Measurements from ENCODE around the gene ABCC1.

Gene ABCC1

DNA sequence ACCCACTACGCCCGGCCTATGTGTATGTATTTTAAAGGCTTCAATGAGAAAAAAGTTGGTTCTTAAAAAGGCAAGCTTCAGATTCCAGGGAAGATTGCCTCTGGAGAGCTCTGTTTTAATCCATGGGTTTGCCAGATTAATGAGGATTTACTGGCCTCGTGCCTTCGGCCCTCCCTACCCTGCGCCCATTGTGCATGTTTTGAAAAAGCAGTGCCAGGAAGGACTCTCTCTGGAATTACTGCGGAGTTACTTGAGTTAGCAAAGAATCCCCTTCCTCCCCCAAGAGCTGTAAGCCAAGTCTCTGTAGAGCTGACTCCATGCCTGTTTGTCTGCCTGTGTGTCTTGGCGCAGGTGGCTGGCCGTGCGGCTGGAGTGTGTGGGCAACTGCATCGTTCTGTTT, 175.0 kb downstream of the ABCC1 start:
- Histone ChIP-seq H3F3A (ENCODE audit: low read depth) (peaks cover 4% of the 10 kb centered on the region; the same call in 1 of the 2 replicates), H3K9me3 (ENCODE audit: insufficient read depth, low read depth, low read length) (no peaks in the 10 kb centered on the region), H3K36me3 (ENCODE audit: insufficient read depth, low read length) (peaks cover 41% of the 10 kb centered on the region; the same call in 1 of the 2 replicates), H3K4me1 (ENCODE audit: insufficient read depth, low read length, poor library complexity, severe bottlenecking) (peaks cover 39% of the 10 kb centered on the region), H3K79me2 (ENCODE audit: insufficient read depth, low read length) (no peaks in the 10 kb centered on the region), H3K9me2 (replicated peaks; ENCODE audit: low read depth, low read length) (no peaks in the 10 kb centered on the region), H4K20me1 (ENCODE audit: insufficient read depth, low read length, poor library complexity, severe bottlenecking) (no peaks in the 10 kb centered on the region), H3K4me3 (ENCODE audit: low read length, poor library complexity, severe bottlenecking) (no peak overlapping the region), H3K4me2 (ENCODE audit: low read depth, low read length, poor library complexity, severe bottlenecking) (no peak overlapping the region), H3K27me3 (ENCODE audit: insufficient read depth, low read length, poor library complexity, severe bottlenecking) (no peaks in the 10 kb centered on the region), H3K9ac (ENCODE audit: low read depth, low read length, poor library complexity, severe bottlenecking) (no peak overlapping the region), H2AFZ (ENCODE audit: low read length) (no peak overlapping the region)
- TF ChIP-seq EZH2phosphoT487 (IDR thresholded peaks at IDR 0.05; ENCODE audit: borderline replicate concordance) = no peak
- TF ChIP-seq CTCF (conservative IDR thresholded peaks at IDR 0.05; ENCODE audit: low read length) = no peak

- Histone ChIP-seq H3K27me3 (ENCODE audit: insufficient read depth, low read length, poor library complexity, severe bottlenecking) (no peaks in the 10 kb centered on the region), H2AFZ (ENCODE audit: low read length) (no peak overlapping the region), H3K9me3 (ENCODE audit: insufficient read depth, low read depth, low read length) (no peaks in the 10 kb centered on the region), H3F3A (ENCODE audit: low read depth) (no peaks in the 10 kb centered on the region), H3K4me2 (ENCODE audit: low read depth, low read length, poor library complexity, severe bottlenecking) (no peak overlapping the region), H3K4me3 (ENCODE audit: low read length, poor library complexity, severe bottlenecking) (no peak overlapping the region), H3K79me2 (ENCODE audit: insufficient read depth, low read length) (no peaks in the 10 kb centered on the region), H3K36me3 (ENCODE audit: insufficient read depth, low read length) (peaks cover 44% of the 10 kb centered on the region; the same call in 1 of the 2 replicates), H3K9ac (ENCODE audit: low read depth, low read length, poor library complexity, severe bottlenecking) (no peak overlapping the region), H4K20me1 (ENCODE audit: insufficient read depth, low read length, poor library complexity, severe bottlenecking) (no peaks in the 10 kb centered on the region), H3K9me2 (replicated peaks; ENCODE audit: low read depth, low read length) (no peaks in the 10 kb centered on the region), H3K4me1 (ENCODE audit: insufficient read depth, low read length, poor library complexity, severe bottlenecking) (peaks cover 35% of the 10 kb centered on the region)
- no peak for TF ChIP-seq EZH2phosphoT487 (IDR thresholded peaks at IDR 0.05; ENCODE audit: borderline replicate concordance)
- TF ChIP-seq CTCF (conservative IDR thresholded peaks at IDR 0.05; ENCODE audit: low read length) = no peak
Observed at GRCh38 chr16:16124974-16125373, 175.6 kb downstream of the ABCC1 start.

DNA sequence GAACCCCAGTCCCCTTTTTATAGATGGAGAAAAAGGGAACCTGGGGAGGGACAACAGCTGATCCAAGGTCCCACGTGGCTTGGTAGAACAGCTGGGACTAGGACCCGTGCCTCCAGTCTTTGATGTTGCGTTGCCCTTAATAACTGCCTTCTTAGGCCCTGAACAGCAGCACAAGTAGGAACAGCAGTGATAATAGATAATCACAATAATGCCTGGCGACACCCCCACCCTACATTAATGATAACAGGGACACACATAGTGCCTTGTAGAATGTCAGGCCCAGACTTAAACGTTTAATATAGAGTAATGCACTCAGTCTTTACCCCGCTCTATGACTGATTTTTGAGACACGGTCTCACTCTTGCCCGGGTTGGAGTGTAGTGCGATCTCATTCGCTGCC, 177.5 kb downstream of the ABCC1 start:
- H3K4me3 ChIP-seq (ENCODE audit: low read length, poor library complexity, severe bottlenecking) = no peak overlapping the region
- H3K4me2 ChIP-seq (ENCODE audit: low read depth, low read length, poor library complexity, severe bottlenecking) = no peak overlapping the region
- peak overlapping the region; percentile 49 for H3K9ac ChIP-seq (ENCODE audit: low read depth, low read length, poor library complexity, severe bottlenecking)
- no peak overlapping the region for H2AFZ ChIP-seq (ENCODE audit: low read length)
- no peaks in the 10 kb centered on the region for H4K20me1 ChIP-seq (ENCODE audit: insufficient read depth, low read length, poor library complexity, severe bottlenecking)
- no peak for TF ChIP-seq CTCF (conservative IDR thresholded peaks at IDR 0.05; ENCODE audit: low read length)
- TF ChIP-seq EZH2phosphoT487 (IDR thresholded peaks at IDR 0.05; ENCODE audit: borderline replicate concordance) = no peak
- H3K4me1 ChIP-seq (ENCODE audit: insufficient read depth, low read length, poor library complexity, severe bottlenecking) = peaks cover 18% of the 10 kb centered on the region
- H3K79me2 ChIP-seq (ENCODE audit: insufficient read depth, low read length) = no peaks in the 10 kb centered on the region
- no peaks in the 10 kb centered on the region for H3F3A ChIP-seq (ENCODE audit: low read depth)
- H3K9me3 ChIP-seq (ENCODE audit: insufficient read depth, low read depth, low read length) = no peaks in the 10 kb centered on the region
- H3K27me3 ChIP-seq (ENCODE audit: insufficient read depth, low read length, poor library complexity, severe bottlenecking) = no peaks in the 10 kb centered on the region
- H3K36me3 ChIP-seq (ENCODE audit: insufficient read depth, low read length) = peaks cover 52% of the 10 kb centered on the region; the same call in 1 of the 2 replicates
- no peaks in the 10 kb centered on the region for H3K9me2 ChIP-seq (replicated peaks; ENCODE audit: low read depth, low read length)

All from Loucy (cell line).